ENCODE measurements around the gene CREB5. TPM values are rescaled to one million over a fixed set of nuclear protein-coding genes. Genes with fewer than 3 reads are reported as not detected.

Gene CREB5
- total RNA-seq, 1 experiment from 2014 or later: 1.3 TPM

- no peak for TF ChIP-seq IRF2 (CRISPR knock-in tag; IDR thresholded peaks at IDR 0.05; ENCODE audit: borderline replicate concordance, low read depth)
- TF ChIP-seq TEAD4 (CRISPR knock-in tag; IDR thresholded peaks at IDR 0.05): no peak
- no peak for TF ChIP-seq RORB (CRISPR knock-in tag; IDR thresholded peaks at IDR 0.05)
- no peak for TF ChIP-seq ZNF232 (CRISPR knock-in tag; IDR thresholded peaks at IDR 0.05)
- no peak for TF ChIP-seq ZNF416 (CRISPR knock-in tag; IDR thresholded peaks at IDR 0.05)
These were observed 169.0 kb downstream of the CREB5 start (continued) for GRCh38 chr7:28581351-28581750.

- ChIA-PET POLR2A (no interaction called here), CTCF (no interaction called here)
- Mint-ChIP-seq H3K4me1 (no peaks in the 10 kb centered on the region), H3K9me3 (no peaks in the 10 kb centered on the region), H3K4me3 (no peak overlapping the region), H3K27me3 (ENCODE audit: low read depth) (no peaks in the 10 kb centered on the region), H3K27ac (no peak overlapping the region), H3K36me3 (no peaks in the 10 kb centered on the region)
- no peak for TF ChIP-seq AR (CRISPR knock-in tag; IDR thresholded peaks at IDR 0.05)
- TF ChIP-seq NFYB (CRISPR knock-in tag; conservative IDR thresholded peaks at IDR 0.05; ENCODE audit: low read depth): no peak
- TF ChIP-seq SMAD4 (CRISPR knock-in tag; IDR thresholded peaks at IDR 0.05): no peak
- no peak for TF ChIP-seq MYBL2 (CRISPR knock-in tag; IDR thresholded peaks at IDR 0.05)
- no peak for TF ChIP-seq OVOL2 (CRISPR knock-in tag; IDR thresholded peaks at IDR 0.05; ENCODE audit: borderline replicate concordance)
- TF ChIP-seq RORB (CRISPR knock-in tag; IDR thresholded peaks at IDR 0.05): no peak
- TF ChIP-seq ZNF512 (CRISPR knock-in tag; IDR thresholded peaks at IDR 0.05; ENCODE audit: borderline replicate concordance): no peak
- TF ChIP-seq FOXP1 (CRISPR knock-in tag; IDR thresholded peaks at IDR 0.05; ENCODE audit: borderline replicate concordance): no peak
- no peak for TF ChIP-seq GTF2I (CRISPR knock-in tag; conservative IDR thresholded peaks at IDR 0.05)
- no peak for TF ChIP-seq PRDM15 (CRISPR knock-in tag; IDR thresholded peaks at IDR 0.05)
- TF ChIP-seq ZSCAN18 (CRISPR knock-in tag; IDR thresholded peaks at IDR 0.05): no peak
- no peak for TF ChIP-seq JUN (CRISPR knock-in tag; IDR thresholded peaks at IDR 0.05)
- no peak for DNase-seq (ENCODE audit: low spot score)
- no peak for ATAC-seq
These were observed 169.9 kb downstream of the CREB5 start for GRCh38 chr7:28582226-28582625.

- ATAC-seq: no peak
- no peaks in the 10 kb centered on the region for H3K9me3 Mint-ChIP-seq
- no peaks in the 10 kb centered on the region for H3K36me3 Mint-ChIP-seq
- POLR2A ChIA-PET: no interaction called here
- H3K27me3 Mint-ChIP-seq (ENCODE audit: low read depth): no peaks in the 10 kb centered on the region
- no peak for DNase-seq (ENCODE audit: low spot score)
- H3K27ac Mint-ChIP-seq: no peak overlapping the region
- no peaks in the 10 kb centered on the region for H3K4me1 Mint-ChIP-seq
- CTCF ChIA-PET: no interaction called here
- no peak overlapping the region for H3K4me3 Mint-ChIP-seq
- TF ChIP-seq ZNF396 (CRISPR knock-in tag; IDR thresholded peaks at IDR 0.05; ENCODE audit: borderline replicate concordance) (no peak), SP1 (CRISPR knock-in tag; conservative IDR thresholded peaks at IDR 0.05) (no peak), PREB (CRISPR knock-in tag; IDR thresholded peaks at IDR 0.05; ENCODE audit: borderline replicate concordance) (no peak), RORB (CRISPR knock-in tag; IDR thresholded peaks at IDR 0.05) (no peak), NR2C2 (CRISPR knock-in tag; IDR thresholded peaks at IDR 0.05) (no peak), AFF4 (CRISPR knock-in tag; IDR thresholded peaks at IDR 0.05; ENCODE audit: borderline replicate concordance) (no peak)
These were observed 171.9 kb downstream of the CREB5 start for GRCh38 chr7:28584235-28584634.
